Activated CD8-positive, alpha-beta T cell treated with anti-CD3 and anti-CD28 coated beads for 36 hours (primary cell): ENCODE measurements around the gene MGP. TPM values are rescaled to one million over a fixed set of nuclear protein-coding genes. Genes with fewer than 3 reads are reported as not detected.

Source experiments
- ATAC-seq: fragments of 200-7000 bp; cut with Tn5 transposase; one replicate; pipeline ENCODE4 v1.10.0; 2021; ENCODE audit warnings: mild to moderate bottlenecking, moderate library complexity
- CTCF ChIA-PET: fragments of 350-600 bp; sonication (Branson Sonifier 250); formaldehyde crosslinking; loops from one replicate; lab custom pipeline; 2021; ENCODE audit warnings: antibody characterized with exemption; lab: Charles Lee
- POLR2A ChIA-PET: fragments of 350-600 bp; sonication (Branson Sonifier 250); formaldehyde crosslinking; loops from one replicate; lab custom pipeline; 2021; ENCODE audit warnings: antibody characterized with exemption; lab: Charles Lee
- DNase-seq: peaks from one replicate; pipeline ENCODE4 v3.0.0-alpha.2; 2020
- H3K27ac Mint-ChIP-seq: one replicate; pipeline ENCODE4 v1.8.0; 2021; ENCODE audit warnings: mild to moderate bottlenecking, mixed read lengths
- H3K27me3 Mint-ChIP-seq: one replicate; pipeline ENCODE4 v1.8.0; 2021; ENCODE audit warnings: mixed read lengths
- H3K36me3 Mint-ChIP-seq: one replicate; pipeline ENCODE4 v1.8.0; 2021; ENCODE audit warnings: low read depth, mixed read lengths
- H3K4me1 Mint-ChIP-seq: one replicate; pipeline ENCODE4 v1.8.0; 2021; ENCODE audit warnings: low read depth, mixed read lengths
- H3K4me3 Mint-ChIP-seq: one replicate; pipeline ENCODE4 v1.8.0; 2021; ENCODE audit warnings: mild to moderate bottlenecking, moderate library complexity, mixed read lengths
- H3K9me3 Mint-ChIP-seq: one replicate; pipeline ENCODE4 v1.8.0; 2021; ENCODE audit warnings: mixed read lengths
- CTCF ChIP-seq: fragments of 200-600 bp; IDR thresholded peaks from one replicate; pipeline ENCODE4 v1.8.0; 2022; ENCODE audit warnings: antibody characterized with exemption, mild to moderate bottlenecking
- intact Hi-C: fragments of 100-400 bp; cut with micrococcal nuclease; formaldehyde crosslinking; loops from one replicate; pipeline ENCODE4 v1.10.0; 2022
- total RNA-seq, 2 experiments: library from RNA; stranded (reverse); gene quantifications; one replicate each; pipeline ENCODE4 v1.2.3, GENCODE V29; 2021

MGP gene
- total RNA-seq, 2 experiments from 2014 or later, result not detected

DNA sequence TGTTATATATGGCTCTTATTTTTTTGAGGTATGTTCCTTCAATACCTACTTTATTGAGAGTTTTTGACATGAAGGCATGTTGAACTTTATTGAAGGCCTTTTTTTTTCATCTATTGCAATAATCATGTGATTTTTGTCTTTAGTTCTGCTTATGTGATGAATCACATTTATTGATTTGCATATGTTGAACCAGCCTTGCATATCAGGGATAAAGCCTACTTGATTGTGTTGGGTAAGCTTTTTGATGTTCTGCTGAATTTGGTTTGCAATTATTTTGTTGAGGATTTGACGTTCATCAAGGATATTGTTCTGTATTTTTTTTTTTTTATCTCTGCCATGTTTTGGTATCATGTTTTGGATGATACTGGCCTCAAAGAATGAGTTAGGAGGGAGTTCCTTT is 27.1 kb downstream of the MGP start:
- H3K4me1 Mint-ChIP-seq, result no peaks in the 10 kb centered on the region
- DNase-seq (no peak), ATAC-seq (no peak)
- H3K27ac Mint-ChIP-seq, result no peak overlapping the region
- TF ChIP-seq CTCF, result no peak
- H3K36me3 Mint-ChIP-seq, result peaks cover 12% of the 10 kb centered on the region
- POLR2A ChIA-PET, result no interaction called here
- CTCF ChIA-PET, result no interaction called here
- H3K27me3 Mint-ChIP-seq, result no peaks in the 10 kb centered on the region
- H3K4me3 Mint-ChIP-seq, result no peak overlapping the region
- peaks cover 17% of the 10 kb centered on the region for H3K9me3 Mint-ChIP-seq
- intact Hi-C loops, result no loop called here

DNA sequence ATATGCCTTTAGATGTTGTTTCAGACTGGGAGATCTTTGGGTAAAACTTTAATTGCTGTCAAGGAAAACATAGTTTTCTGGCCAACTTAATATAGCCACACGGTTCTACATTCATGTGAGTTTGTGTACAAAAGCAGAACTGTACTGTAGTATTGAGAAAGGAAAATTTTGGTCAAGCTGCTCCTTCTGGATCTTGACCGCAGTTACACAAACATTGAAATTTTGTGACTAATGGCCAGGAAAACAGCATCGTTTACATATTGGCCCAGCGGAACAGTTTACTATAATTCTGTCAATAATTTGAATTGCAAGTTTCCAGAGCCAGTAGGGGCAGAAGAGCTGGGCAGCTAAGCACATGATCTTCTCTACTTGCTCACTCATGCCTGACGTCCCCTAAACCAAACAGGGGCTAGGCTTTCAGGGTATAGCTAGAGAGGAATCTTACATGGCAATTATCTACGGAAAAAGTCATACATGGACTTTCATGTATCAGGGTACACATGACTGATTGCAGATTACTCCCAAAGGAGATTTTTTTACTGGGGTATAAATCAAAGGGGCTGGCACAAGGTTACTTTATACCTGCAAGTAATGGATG is 31.0 kb downstream of the MGP start:
- H3K27me3 Mint-ChIP-seq, result no peaks in the 10 kb centered on the region
- peaks cover 5% of the 10 kb centered on the region for H3K36me3 Mint-ChIP-seq
- ATAC-seq (no peak), DNase-seq (no peak)
- TF ChIP-seq CTCF, result no peak
- ChIA-PET POLR2A (no interaction called here), CTCF (interaction anchor here (0.6 to 2.0 kb wide), 2 partner anchors 9 to 10 kb away, joined by 3 to 5 read pairs; no protein-coding TSS in a partner anchor)
- H3K9me3 Mint-ChIP-seq, result peaks cover 10% of the 10 kb centered on the region
- H3K4me1 Mint-ChIP-seq, result no peaks in the 10 kb centered on the region
- H3K27ac Mint-ChIP-seq, result no peak overlapping the region
- no peak overlapping the region for H3K4me3 Mint-ChIP-seq
- intact Hi-C loops, result no loop called here

DNA sequence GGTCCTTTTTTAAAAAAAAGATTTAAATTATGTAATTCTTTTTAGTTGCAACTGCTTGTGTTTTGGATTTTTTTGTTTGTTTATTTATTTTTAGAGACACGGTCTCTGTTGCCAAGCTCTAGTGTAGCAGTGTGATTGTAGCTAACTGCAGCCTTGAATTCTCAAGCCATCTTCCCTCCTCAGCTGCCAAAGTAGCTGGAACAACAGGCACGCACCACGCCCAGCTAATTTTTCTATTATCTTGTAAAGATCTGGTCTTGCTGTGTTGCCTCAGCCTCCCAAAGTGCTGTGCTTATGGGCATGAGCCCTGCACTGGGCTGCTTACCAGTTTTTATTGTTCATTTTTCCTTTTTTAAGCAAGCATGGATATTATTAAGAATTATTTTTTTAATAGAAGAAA is 31.7 kb downstream of the MGP start:
- DNase-seq (no peak), ATAC-seq (no peak)
- no peak for TF ChIP-seq CTCF
- H3K36me3 Mint-ChIP-seq, result no peaks in the 10 kb centered on the region
- H3K27ac Mint-ChIP-seq, result no peak overlapping the region
- POLR2A ChIA-PET, result no interaction called here
- peaks cover 3% of the 10 kb centered on the region for H3K9me3 Mint-ChIP-seq
- no peak overlapping the region for H3K4me3 Mint-ChIP-seq
- no peaks in the 10 kb centered on the region for H3K27me3 Mint-ChIP-seq
- CTCF ChIA-PET, result interaction anchor here (0.9 to 2.0 kb wide), 2 partner anchors 10 to 40 kb away, joined by 3 to 5 read pairs; no protein-coding TSS in a partner anchor
- intact Hi-C loops, result no loop called here
- H3K4me1 Mint-ChIP-seq, result no peaks in the 10 kb centered on the region

DNA sequence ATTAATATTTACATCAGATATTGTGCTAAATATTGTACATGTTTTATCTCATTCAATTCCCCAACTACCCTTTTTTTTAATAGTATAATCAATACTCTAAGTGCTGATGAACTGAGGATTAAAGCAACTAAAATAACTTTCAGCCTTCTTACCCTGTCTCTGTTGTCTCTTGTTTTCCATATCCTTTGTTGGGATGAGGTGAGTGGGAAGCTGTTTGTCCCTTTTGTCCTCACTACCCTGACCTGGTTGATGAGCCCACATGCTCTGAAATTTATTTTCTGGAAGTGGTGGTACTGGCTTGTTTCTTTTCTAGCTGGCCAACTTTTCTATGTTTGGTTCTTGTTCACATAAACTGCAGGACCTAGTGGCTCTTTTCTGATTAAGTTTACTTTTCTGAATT is 32.8 kb downstream of the MGP start:
- no peak overlapping the region for H3K27ac Mint-ChIP-seq
- ChIA-PET POLR2A (interaction anchor here (1.0 kb wide), 1 partner anchor 50 kb away, joined by 3 read pairs; no protein-coding TSS in a partner anchor), CTCF (interaction anchor here (0.7 to 2.0 kb wide), 4 partner anchors 9 to 138 kb away, joined by 3 to 5 read pairs (median 4); no protein-coding TSS in a partner anchor)
- no peaks in the 10 kb centered on the region for H3K27me3 Mint-ChIP-seq
- intact Hi-C loops, result no loop called here
- H3K4me1 Mint-ChIP-seq, result no peaks in the 10 kb centered on the region
- peaks cover 3% of the 10 kb centered on the region for H3K9me3 Mint-ChIP-seq
- ATAC-seq (no peak), DNase-seq (no peak)
- no peaks in the 10 kb centered on the region for H3K36me3 Mint-ChIP-seq
- H3K4me3 Mint-ChIP-seq, result no peak overlapping the region
- no peak for TF ChIP-seq CTCF

GRCh38 chr12:14850929-14851663 is 34.6 kb downstream of the MGP start:
- no peaks in the 10 kb centered on the region for H3K9me3 Mint-ChIP-seq
- peaks cover 3% of the 10 kb centered on the region for H3K4me1 Mint-ChIP-seq
- ChIA-PET CTCF (interaction anchor here (0.6 to 1.3 kb wide), 2 partner anchors 370 to 633 kb away, joined by 3 read pairs; partner anchors contain the start of gene RERG), POLR2A (no interaction called here)
- no peak overlapping the region for H3K4me3 Mint-ChIP-seq
- H3K27me3 Mint-ChIP-seq, result no peaks in the 10 kb centered on the region
- TF ChIP-seq CTCF, result no peak
- intact Hi-C loops, result no loop called here
- no peak for ATAC-seq
- no peaks in the 10 kb centered on the region for H3K36me3 Mint-ChIP-seq
- no peak overlapping the region for H3K27ac Mint-ChIP-seq
- DNase-seq, result no peak
